Esophagus squamous epithelium (tissue), 5 donors: ENCODE data around the gene VSNL1. TPM values are rescaled to one million over a fixed set of nuclear protein-coding genes. Genes with fewer than 3 reads are reported as not detected.

Source experiments
- DNase-seq: peaks from one replicate; lab custom pipeline; 2025; lab: John Stamatoyannopoulos, UW
- H3K27ac ChIP-seq, 4 donors: fragments of 200-600 bp; sonication (generic); one replicate each; pipeline ENCODE4 v1.5.1; 2016 to 2019; ENCODE audit warnings: mild to moderate bottlenecking in 1 of 4
- H3K27me3 ChIP-seq, 4 donors: fragments of 200-600 bp; sonication (generic); 1 replicate in 3 of 4; 2 replicates in 1 of 4; pipeline versions ENCODE4 v1.5.1 to v1.6.0; 2017 to 2021; ENCODE audit warnings: antibody characterized with exemption in 1 of 4
- H3K36me3 ChIP-seq, 3 donors: fragments of 200-600 bp; sonication (generic); one replicate each; pipeline ENCODE4 v1.5.1; 2016 to 2019
- H3K4me1 ChIP-seq, 3 donors: fragments of 200-600 bp; sonication (generic); one replicate each; pipeline ENCODE4 v1.5.1; 2017 to 2019
- H3K4me3 ChIP-seq, 4 donors: fragments of 200-600 bp; sonication (generic); 1 replicate in 3 of 4; 2 replicates in 1 of 4; pipeline ENCODE4 v1.5.1; 2016 to 2019; ENCODE audit warnings: mild to moderate bottlenecking in 2 of 4, moderate library complexity in 1 of 4
- H3K9me3 ChIP-seq, 3 donors: fragments of 200-600 bp; sonication (generic); one replicate each; pipeline ENCODE4 v1.5.1; 2016 to 2019
- POLR2A ChIP-seq, 4 donors: fragments of 450-650 bp; IDR thresholded peaks; one replicate each; pipeline ENCODE4 v1.6.1; 2017; ENCODE audit warnings: antibody characterized with exemption in 4 of 4, mild to moderate bottlenecking in 4 of 4, moderate library complexity in 3 of 4
- WGBS, 2 donors: methylation state at CpG; one replicate each; pipeline ENCODE4 v1.1.5; 2018; 5-methylcytosine and 5-hydroxymethylcytosine counted together
- intact Hi-C: fragments of 100-400 bp; cut with DNase I; formaldehyde crosslinking; loops from one replicate; pipeline ENCODE4 v1.15.0; 2022
- total RNA-seq, 4 donors: library from RNA; depleted of rRNA; stranded (reverse); fragments of >200 nt; gene quantifications; one replicate each; pipeline ENCODE4 v1.1.0, GENCODE V29; 2016
- TF ChIP-seq, protein P1 (sequence below), 6 experiments: fragments of 450-650 bp in 4 of 6; fragments of 200-600 bp in 2 of 6; sonication (generic) in 2 of 6; IDR thresholded peaks; one replicate each; pipeline ENCODE4 v1.5.1; 2016 to 2019; ENCODE audit warnings: antibody characterized with exemption in 6 of 6, mild to moderate bottlenecking in 4 of 6, moderate library complexity in 4 of 6
- donor health status: DM: yes; HTN: yes; CAD: no.

VSNL1 gene
- total RNA-seq, 4 donors from 2014 or later = 39.1 to 88.3 (median 51.0) TPM

DNA sequence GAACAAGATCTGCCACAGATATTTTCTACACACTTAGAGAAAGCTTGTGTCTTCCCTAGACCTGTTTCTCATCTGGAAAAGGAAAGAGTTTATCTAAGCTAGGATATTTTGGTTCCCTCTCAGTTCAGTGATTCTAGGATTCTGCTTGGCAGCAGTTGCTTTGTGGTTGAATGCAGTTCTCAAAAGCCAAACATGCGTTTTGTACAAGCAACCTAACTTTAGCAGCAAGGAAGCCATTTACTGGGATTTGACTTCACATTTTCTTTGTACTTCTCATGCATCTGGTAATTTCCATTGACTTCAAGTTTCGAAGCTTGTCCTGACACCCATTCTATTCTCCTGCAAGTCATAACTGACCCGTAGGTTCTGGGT, 33.3 kb downstream of the VSNL1 start:
- no peak overlapping the region for H3K4me3 ChIP-seq
- H3K4me1 ChIP-seq = peaks cover 0 to 71% (median 21%) of the 10 kb centered on the region in 3 donors
- 52 to 53% methylated on average over 3 of the region's 3 CpGs for WGBS, 2 donors
- TF ChIP-seq POLR2A (IDR thresholded peaks at IDR 0.05) = no peak
- TF ChIP-seq, protein P1, sequence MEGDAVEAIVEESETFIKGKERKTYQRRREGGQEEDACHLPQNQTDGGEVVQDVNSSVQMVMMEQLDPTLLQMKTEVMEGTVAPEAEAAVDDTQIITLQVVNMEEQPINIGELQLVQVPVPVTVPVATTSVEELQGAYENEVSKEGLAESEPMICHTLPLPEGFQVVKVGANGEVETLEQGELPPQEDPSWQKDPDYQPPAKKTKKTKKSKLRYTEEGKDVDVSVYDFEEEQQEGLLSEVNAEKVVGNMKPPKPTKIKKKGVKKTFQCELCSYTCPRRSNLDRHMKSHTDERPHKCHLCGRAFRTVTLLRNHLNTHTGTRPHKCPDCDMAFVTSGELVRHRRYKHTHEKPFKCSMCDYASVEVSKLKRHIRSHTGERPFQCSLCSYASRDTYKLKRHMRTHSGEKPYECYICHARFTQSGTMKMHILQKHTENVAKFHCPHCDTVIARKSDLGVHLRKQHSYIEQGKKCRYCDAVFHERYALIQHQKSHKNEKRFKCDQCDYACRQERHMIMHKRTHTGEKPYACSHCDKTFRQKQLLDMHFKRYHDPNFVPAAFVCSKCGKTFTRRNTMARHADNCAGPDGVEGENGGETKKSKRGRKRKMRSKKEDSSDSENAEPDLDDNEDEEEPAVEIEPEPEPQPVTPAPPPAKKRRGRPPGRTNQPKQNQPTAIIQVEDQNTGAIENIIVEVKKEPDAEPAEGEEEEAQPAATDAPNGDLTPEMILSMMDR (IDR thresholded peaks at IDR 0.05) = no peak
- H3K36me3 ChIP-seq = no peaks in the 10 kb centered on the region
- intact Hi-C loops = no loop called here
- peak overlapping the region; percentile 17 to 91 (median 62) for H3K27ac ChIP-seq
- no peaks in the 10 kb centered on the region for H3K27me3 ChIP-seq
- no peaks in the 10 kb centered on the region for H3K9me3 ChIP-seq
- no peak for DNase-seq

DNA sequence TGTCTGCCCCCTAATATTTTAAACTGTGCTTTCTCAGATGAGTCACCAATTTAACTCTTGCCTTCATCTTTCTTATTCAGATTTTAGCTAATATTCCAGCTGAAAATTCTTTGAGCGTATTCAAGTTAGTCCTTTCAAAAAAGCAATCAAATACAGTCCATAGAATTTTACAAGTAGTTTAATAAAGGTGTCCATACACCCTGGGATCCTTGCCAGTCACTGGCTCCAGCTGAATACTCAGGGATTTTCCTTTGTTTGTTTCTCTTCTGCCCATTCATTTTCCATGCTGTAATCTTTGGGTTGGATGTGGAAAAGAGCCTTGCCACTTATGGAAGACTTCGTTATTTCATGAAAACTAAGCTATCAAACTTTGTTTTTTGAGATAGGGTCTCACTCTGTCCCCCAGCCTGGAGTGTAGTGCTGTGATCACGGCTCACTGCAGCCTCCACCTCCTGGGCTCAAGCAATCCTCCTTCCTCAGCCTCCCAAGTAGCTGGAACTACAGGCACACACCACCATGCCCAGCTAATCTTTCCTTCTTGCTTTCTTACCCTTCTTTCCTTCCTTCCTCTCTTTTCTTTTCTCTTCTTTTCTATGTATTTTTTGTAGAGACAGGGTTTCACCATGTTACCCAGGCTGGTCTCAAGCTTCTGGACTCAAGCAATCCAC, 34.0 kb downstream of the VSNL1 start:
- peak overlapping the region; percentile 17 to 91 (median 62) for H3K27ac ChIP-seq
- no peaks in the 10 kb centered on the region for H3K9me3 ChIP-seq
- H3K4me3 ChIP-seq = no peak overlapping the region
- no peaks in the 10 kb centered on the region for H3K36me3 ChIP-seq
- no peak for DNase-seq
- WGBS, 2 donors = 56 to 60% methylated on average over 3 of the region's 3 CpGs
- peaks cover 0 to 78% (median 21%) of the 10 kb centered on the region in 3 donors for H3K4me1 ChIP-seq
- no peak for TF ChIP-seq POLR2A (IDR thresholded peaks at IDR 0.05)
- TF ChIP-seq, protein P1 (IDR thresholded peaks at IDR 0.05) = no peak
- no peaks in the 10 kb centered on the region for H3K27me3 ChIP-seq
- intact Hi-C loops = no loop called here

DNA sequence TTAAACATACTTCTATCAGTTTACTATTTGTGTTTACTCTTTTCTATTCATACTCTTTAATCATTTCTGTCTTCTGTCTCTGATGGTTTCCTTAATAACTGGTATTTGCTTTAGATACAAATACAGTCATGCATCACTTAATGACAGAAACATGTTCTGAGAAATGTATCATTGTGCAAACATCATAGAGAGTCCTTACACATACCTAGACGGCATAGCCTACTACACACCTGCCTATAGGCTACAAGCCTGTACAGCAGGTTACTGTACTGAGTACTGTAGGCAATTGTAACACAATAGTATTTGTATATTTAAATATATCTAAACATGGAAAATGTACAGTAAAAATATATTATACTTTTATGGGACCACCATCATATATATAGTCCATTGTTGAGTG, 36.3 kb downstream of the VSNL1 start:
- Histone ChIP-seq H3K4me1 (peaks cover 0 to 93% (median 16%) of the 10 kb centered on the region in 3 donors), H3K4me3 (no peak overlapping the region), H3K27me3 (no peaks in the 10 kb centered on the region), H3K27ac (peak overlapping the region in 2 of 4 donors; percentile 91), H3K9me3 (no peaks in the 10 kb centered on the region), H3K36me3 (no peaks in the 10 kb centered on the region)
- intact Hi-C loops = no loop called here
- no peak for DNase-seq
- 23 to 56% methylated on average over 1 of the region's 1 CpG for WGBS, 2 donors
- TF ChIP-seq POLR2A (IDR thresholded peaks at IDR 0.05) = no peak
- TF ChIP-seq, protein P1 (IDR thresholded peaks at IDR 0.05) = no peak

DNA sequence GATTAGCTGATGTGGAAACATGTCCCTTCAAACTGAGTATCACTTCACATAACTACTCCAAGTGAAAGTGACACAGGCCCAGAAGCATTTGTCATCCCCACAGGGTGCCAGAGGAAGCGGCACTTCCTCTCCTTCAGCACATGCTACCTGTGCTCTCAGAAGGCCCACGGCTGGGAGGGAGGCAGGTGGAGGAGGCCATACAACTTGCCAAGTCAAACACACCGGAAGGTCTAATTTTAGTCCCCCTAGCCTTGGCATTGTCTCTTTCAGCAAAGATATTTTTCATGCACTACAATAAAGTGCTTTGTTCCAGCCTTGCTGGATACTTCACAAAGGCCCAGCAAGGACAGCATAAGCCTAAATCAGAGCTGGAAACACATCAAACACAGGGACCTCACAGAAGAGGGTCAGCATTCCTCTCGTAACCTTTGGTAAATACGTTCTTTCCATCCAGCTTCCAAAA, 38.0 kb downstream of the VSNL1 start:
- intact Hi-C loops = no loop called here

More for the DNA sequence above, 38.0 kb downstream of the VSNL1 start:
- H3K27me3 ChIP-seq = no peaks in the 10 kb centered on the region
- no peaks in the 10 kb centered on the region for H3K9me3 ChIP-seq
- peak overlapping the region; percentile 73 to 91 (median 84) for H3K27ac ChIP-seq
- no peaks in the 10 kb centered on the region for H3K36me3 ChIP-seq
- DNase-seq = no peak
- peaks cover 0 to 86% (median 10%) of the 10 kb centered on the region in 3 donors for H3K4me1 ChIP-seq
- H3K4me3 ChIP-seq = no peak overlapping the region
- TF ChIP-seq, protein P1 (IDR thresholded peaks at IDR 0.05) = no peak
- TF ChIP-seq POLR2A (IDR thresholded peaks at IDR 0.05) = no peak
- 43 to 61% methylated on average over 5 of the region's 5 CpGs for WGBS, 2 donors
